IMR-90 (cell line): Measurements from ENCODE around the gene SSH2. TPM values are rescaled to one million over a fixed set of nuclear protein-coding genes. Genes with fewer than 3 reads are reported as not detected.

Experiments used
- ATAC-seq: fragments of 200-7000 bp; cut with Tn5 transposase; 2 replicates; pipeline ENCODE4 v1.9.1; 2020; ENCODE audit warnings: low read depth, mild to moderate bottlenecking, moderate library complexity
- BruUV-seq: library from RNA; stranded (reverse); fragments of 400-500 nt; replicated peaks from 2 replicates; lab custom pipeline; 2021; lab: Mats Ljungman, UMichigan
- CTCF ChIA-PET: fragments of 300-600 bp; formaldehyde crosslinking; extraction: SDS; loops from one replicate; lab custom pipeline; 2021; ENCODE audit warnings: antibody characterized with exemption; lab: Yijun Ruan, JAX
- POLR2A ChIA-PET: fragments of 300-600 bp; sonication (Branson Sonifier 250); formaldehyde crosslinking; loops from one replicate; lab custom pipeline; 2022; ENCODE audit warnings: antibody characterized with exemption; ENCODE audit not compliant: unreplicated experiment; lab: Charles Lee
- DNase-seq: peaks from one replicate; pipeline ENCODE4 v3.0.0; 2013
- H2AFZ ChIP-seq: replicated peaks from 2 replicates; pipeline ENCODE3; 2013; ENCODE audit warnings: low read length, mild to moderate bottlenecking; ENCODE audit not compliant: poor library complexity
- H2AK5ac ChIP-seq: 2 replicates; pipeline ENCODE4 v1.6.1; 2013; ENCODE audit warnings: low read depth, low read length, inconsistent platforms
- H2AK9ac ChIP-seq: replicated peaks from 2 replicates; pipeline ENCODE3; 2013; ENCODE audit warnings: mild to moderate bottlenecking, low read depth, low read length, moderate library complexity; ENCODE audit not compliant: poor library complexity
- H2BK120ac ChIP-seq: 2 replicates; pipeline ENCODE4 v1.6.1; 2013; ENCODE audit warnings: low read depth, low read length, inconsistent platforms
- H2BK15ac ChIP-seq: 3 replicates; pipeline ENCODE4 v1.6.1; 2013; ENCODE audit warnings: low read depth, low read length, inconsistent platforms
- H2BK20ac ChIP-seq: 2 replicates; pipeline ENCODE4 v1.6.1; 2013; ENCODE audit warnings: low read depth, mild to moderate bottlenecking, inconsistent platforms, low read length, moderate library complexity
- H2BK5ac ChIP-seq: 2 replicates; pipeline ENCODE4 v1.6.1; 2013; ENCODE audit warnings: mild to moderate bottlenecking, low read depth, low read length, inconsistent platforms; ENCODE audit not compliant: poor library complexity, severe bottlenecking
- H3K14ac ChIP-seq: replicated peaks from 2 replicates; pipeline ENCODE4 v1.6.1; 2013; ENCODE audit warnings: low read depth, low read length, inconsistent platforms
- H3K18ac ChIP-seq: 2 replicates; pipeline ENCODE4 v1.6.1; 2013; ENCODE audit warnings: low read depth, low read length, control low read depth
- H3K23ac ChIP-seq: 2 replicates; pipeline ENCODE4 v1.6.1; 2013; ENCODE audit warnings: low read depth, low read length, inconsistent platforms
- H3K27ac ChIP-seq: 2 replicates; pipeline ENCODE4 v1.5.1; 2013; ENCODE audit warnings: mild to moderate bottlenecking, control low read depth, low read length; ENCODE audit not compliant: insufficient read depth
- H3K27me3 ChIP-seq: 2 replicates; pipeline ENCODE4 v1.6.1; 2013; ENCODE audit warnings: low read length; ENCODE audit not compliant: control insufficient read depth, insufficient read depth
- H3K36me3 ChIP-seq: 2 replicates; pipeline ENCODE4 v1.6.1; 2013; ENCODE audit warnings: low read length, mixed read lengths; ENCODE audit not compliant: control insufficient read depth, insufficient read depth
- H3K4ac ChIP-seq: 2 replicates; pipeline ENCODE4 v1.6.1; 2013; ENCODE audit warnings: low read depth, low read length, inconsistent platforms
- H3K4me1 ChIP-seq: 2 replicates; pipeline ENCODE4 v1.6.1; 2013; ENCODE audit warnings: low read length, mixed read lengths; ENCODE audit not compliant: control insufficient read depth, insufficient read depth
- H3K4me2 ChIP-seq: 2 replicates; pipeline ENCODE4 v1.6.1; 2013; ENCODE audit warnings: low read depth, mild to moderate bottlenecking, control low read depth, low read length, moderate library complexity
- H3K4me3 ChIP-seq: 2 replicates; pipeline ENCODE4 v1.5.1; 2013; ENCODE audit warnings: low read depth, mild to moderate bottlenecking, control low read depth, low read length, moderate library complexity; ENCODE audit not compliant: insufficient read depth
- H3K56ac ChIP-seq: 2 replicates; pipeline ENCODE4 v1.6.1; 2013; ENCODE audit warnings: low read length, inconsistent platforms; ENCODE audit not compliant: insufficient read depth; ENCODE audit errors: extremely low read depth
- H3K79me1 ChIP-seq, 2 experiments: 2 replicates each; pipeline ENCODE4 v1.6.1; 2013; ENCODE audit warnings: low read length in 2 of 2, inconsistent platforms in 1 of 2, low read depth in 1 of 2
- H3K9ac ChIP-seq: 2 replicates; pipeline ENCODE4 v1.6.1; 2013; ENCODE audit warnings: low read depth, low read length, control low read depth
- H3K9me1 ChIP-seq: 2 replicates; pipeline ENCODE4 v1.6.1; 2013; ENCODE audit warnings: low read length, inconsistent platforms; ENCODE audit not compliant: insufficient read depth
- H3K9me3 ChIP-seq: 2 replicates; pipeline ENCODE4 v1.6.1; 2013; ENCODE audit warnings: low read length; ENCODE audit not compliant: control insufficient read depth, insufficient read depth
- H4K20me1 ChIP-seq: 2 replicates; pipeline ENCODE4 v1.6.1; 2013; ENCODE audit warnings: low read length, inconsistent platforms; ENCODE audit not compliant: insufficient read depth
- H4K5ac ChIP-seq: 2 replicates; pipeline ENCODE4 v1.6.1; 2013; ENCODE audit warnings: mild to moderate bottlenecking, low read depth, low read length, control low read depth
- H4K8ac ChIP-seq, 2 experiments: 2 replicates each; pipeline ENCODE4 v1.6.1; 2013; ENCODE audit warnings: low read depth in 2 of 2, low read length in 2 of 2, control low read depth in 1 of 2, inconsistent platforms in 1 of 2
- H4K91ac ChIP-seq: 2 replicates; pipeline ENCODE4 v1.6.1; 2013; ENCODE audit warnings: low read depth, low read length, inconsistent platforms; ENCODE audit not compliant: insufficient read depth
- CEBPB ChIP-seq: IDR thresholded peaks from 2 replicates; pipeline ENCODE4 v1.6.1; 2012; ENCODE audit warnings: low read depth, low read length, improper control_type of control experiment
- FOS ChIP-seq: fragments of 150-350 bp; IDR thresholded peaks from 2 replicates; pipeline ENCODE4 v1.6.1; 2016; ENCODE audit warnings: low read depth, low read length
- RCOR1 ChIP-seq: IDR thresholded peaks from 2 replicates; pipeline ENCODE4 v1.6.1; 2012; ENCODE audit warnings: mild to moderate bottlenecking, low read length, improper control_type of control experiment; ENCODE audit not compliant: insufficient replicate concordance
- WGBS, 2 experiments: methylation state at CpG; one replicate each; pipeline versions ENCODE4 v1.1.5 to v1.1.7; 2013; ENCODE audit warnings: missing lambda C conversion rate in 2 of 2; ENCODE audit not compliant: insufficient read length in 1 of 2; ENCODE audit errors: extremely low coverage in 2 of 2; 5-methylcytosine and 5-hydroxymethylcytosine counted together
- dilution Hi-C: fragments of 300-500 bp; cut with HindIII; formaldehyde crosslinking; loops from one replicate; pipeline ENCODE4 v1.14.3; 2018; ENCODE audit warnings: low sequenced_read_pairs; ENCODE audit not compliant: unreplicated experiment
- in situ Hi-C: fragments of 300-500 bp; cut with MboI; formaldehyde crosslinking; loops from 3 replicates; pipeline ENCODE4 v1.14.3; 2019; ENCODE audit warnings: low sequenced_read_pairs, inconsistent platforms, mixed read lengths
- intact Hi-C: fragments of 100-400 bp; cut with micrococcal nuclease; formaldehyde crosslinking; loops from 2 replicates; pipeline ENCODE4 v1.10.0; 2022
- polyA plus RNA-seq, 3 experiments: library from polyadenylated mRNA; depleted of rRNA; stranded (reverse); fragments of >200 nt; gene quantifications; 2 replicates each; pipeline ENCODE4 v1.2.3, GENCODE V29; 2012; ENCODE audit warnings: low replicate concordance in 1 of 3
- total RNA-seq: library from RNA; depleted of rRNA; stranded (reverse); fragments of >200 nt; gene quantifications from 2 replicates; pipeline ENCODE4 v1.2.3, GENCODE V29; 2012

Gene SSH2
- total and polyA plus RNA-seq, 2 of the 4 experiments (the other 2 are of a cell fraction): 9.3 TPM

DNA sequence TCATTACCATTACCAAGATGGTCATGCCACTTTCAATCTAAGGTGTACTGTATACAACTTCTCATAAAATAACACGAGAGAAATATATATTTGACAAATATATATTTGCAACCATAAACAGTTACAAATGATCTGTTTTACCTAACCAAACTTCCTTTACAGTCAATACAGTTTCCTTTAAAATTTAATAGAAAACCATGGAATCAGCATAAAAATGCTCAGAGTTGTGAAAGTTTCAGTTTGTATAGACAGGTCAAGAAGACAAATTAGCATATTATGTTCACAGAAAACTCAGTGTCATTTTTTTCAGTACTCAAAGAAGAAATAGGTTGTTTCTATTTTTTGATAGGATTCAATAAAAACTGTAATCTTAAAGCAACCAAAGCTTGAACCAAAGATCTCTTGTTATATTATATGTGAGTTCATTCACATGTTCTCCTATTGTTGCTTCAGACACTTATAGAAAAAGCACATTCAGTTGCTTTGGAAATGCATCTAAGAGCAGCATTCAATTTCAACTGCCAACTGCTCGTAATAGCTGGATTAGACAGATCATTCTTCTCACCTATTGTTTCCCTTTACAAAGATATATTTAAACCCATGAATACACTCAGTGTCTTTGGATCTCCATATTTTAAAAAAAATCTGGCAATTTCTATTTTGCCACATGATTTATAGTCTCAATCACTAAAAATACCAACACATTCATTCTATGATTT, 15.1 kb downstream of the SSH2 start:
- Histone ChIP-seq H3K79me1 (peaks cover 29 to 53% of the 10 kb centered on the region in 2 experiments), H3K4me1 (peaks cover 10% of the 10 kb centered on the region), H4K5ac (no peak overlapping the region), H2AFZ (no peak overlapping the region), H4K91ac (no peak overlapping the region), H3K18ac (no peak overlapping the region), H3K4me2 (no peak overlapping the region), H2AK9ac (no peak overlapping the region), H3K9me1 (no peaks in the 10 kb centered on the region; the same call in 1 of the 2 replicates), H3K14ac (no peak overlapping the region), H3K23ac (no peak overlapping the region), H4K8ac (no peak overlapping the region), H2BK120ac (no peak overlapping the region), H3K4ac (no peak overlapping the region), H3K9ac (no peak overlapping the region), H2BK5ac (no peak overlapping the region), H3K27ac (no peak overlapping the region), H3K4me3 (no peak overlapping the region), H2BK20ac (no peak overlapping the region), H3K56ac (no peak overlapping the region), H4K20me1 (peaks cover 14% of the 10 kb centered on the region; the same call in 1 of the 2 replicates), H3K36me3 (0 out of 2 replicates have a peak, but pooled peaks cover 1% of the 10 kb centered on the region), H2BK15ac (no peak overlapping the region), H3K27me3 (no peaks in the 10 kb centered on the region), H3K9me3 (no peaks in the 10 kb centered on the region), H2AK5ac (no peak overlapping the region)
- no CpG with 5 or more reads among the region's 2 CpGs for WGBS, 2 experiments
- no peak for DNase-seq
- intact Hi-C loops (loop anchor here (10.0 kb wide), 1 partner anchor 60 kb away; no protein-coding TSS in a partner anchor), in situ Hi-C loops (no loop called here), dilution Hi-C loops (no loop called here)
- BruUV-seq: no TSS peak
- ATAC-seq: no peak
- ChIA-PET CTCF (no interaction called here), POLR2A (no interaction called here)
- TF ChIP-seq FOS (no peak), RCOR1 (no peak), CEBPB (no peak)
